ENCODE results near the gene FGFRL1.

GRCh38 chr4:1004071-1004418, 7.4 kb upstream of the FGFRL1 start:
- TF ChIP-seq EZH2 (IDR thresholded peaks at IDR 0.05; ENCODE audit: borderline replicate concordance, low read depth, low read length, severe bottlenecking), result no peak
- TF ChIP-seq, protein P1, sequence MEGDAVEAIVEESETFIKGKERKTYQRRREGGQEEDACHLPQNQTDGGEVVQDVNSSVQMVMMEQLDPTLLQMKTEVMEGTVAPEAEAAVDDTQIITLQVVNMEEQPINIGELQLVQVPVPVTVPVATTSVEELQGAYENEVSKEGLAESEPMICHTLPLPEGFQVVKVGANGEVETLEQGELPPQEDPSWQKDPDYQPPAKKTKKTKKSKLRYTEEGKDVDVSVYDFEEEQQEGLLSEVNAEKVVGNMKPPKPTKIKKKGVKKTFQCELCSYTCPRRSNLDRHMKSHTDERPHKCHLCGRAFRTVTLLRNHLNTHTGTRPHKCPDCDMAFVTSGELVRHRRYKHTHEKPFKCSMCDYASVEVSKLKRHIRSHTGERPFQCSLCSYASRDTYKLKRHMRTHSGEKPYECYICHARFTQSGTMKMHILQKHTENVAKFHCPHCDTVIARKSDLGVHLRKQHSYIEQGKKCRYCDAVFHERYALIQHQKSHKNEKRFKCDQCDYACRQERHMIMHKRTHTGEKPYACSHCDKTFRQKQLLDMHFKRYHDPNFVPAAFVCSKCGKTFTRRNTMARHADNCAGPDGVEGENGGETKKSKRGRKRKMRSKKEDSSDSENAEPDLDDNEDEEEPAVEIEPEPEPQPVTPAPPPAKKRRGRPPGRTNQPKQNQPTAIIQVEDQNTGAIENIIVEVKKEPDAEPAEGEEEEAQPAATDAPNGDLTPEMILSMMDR (IDR thresholded peaks at IDR 0.05; ENCODE audit: borderline replicate concordance, extremely low read depth, low read length, poor library complexity, severe bottlenecking), result no peak

Data from DND-41 (cell line).